ENCODE data around the gene SSH2. TPM values are rescaled to one million over a fixed set of nuclear protein-coding genes. Genes with fewer than 3 reads are reported as not detected.

SSH2 gene
- total RNA-seq, 1 donor from 2014 or later = 21.9 TPM

- Mint-ChIP-seq H3K36me3 (ENCODE audit: unreplicated experiment) (peaks cover 4% of the 10 kb centered on the region), H3K9me3 (ENCODE audit: unreplicated experiment) (no peaks in the 10 kb centered on the region), H3K27ac (ENCODE audit: unreplicated experiment) (peak overlapping the region; percentile 25), H3K4me1 (ENCODE audit: unreplicated experiment) (peaks cover 35% of the 10 kb centered on the region), H3K27me3 (ENCODE audit: unreplicated experiment) (no peaks in the 10 kb centered on the region), H3K4me3 (ENCODE audit: unreplicated experiment) (no peak overlapping the region)
- TF ChIP-seq CTCF (IDR thresholded peaks at IDR 0.05) = no peak
- no peak for DNase-seq (ENCODE audit: extremely low spot score, unreplicated experiment)
Observed at GRCh38 chr17:29710520-29710884, 219.5 kb downstream of the SSH2 start.

DNA sequence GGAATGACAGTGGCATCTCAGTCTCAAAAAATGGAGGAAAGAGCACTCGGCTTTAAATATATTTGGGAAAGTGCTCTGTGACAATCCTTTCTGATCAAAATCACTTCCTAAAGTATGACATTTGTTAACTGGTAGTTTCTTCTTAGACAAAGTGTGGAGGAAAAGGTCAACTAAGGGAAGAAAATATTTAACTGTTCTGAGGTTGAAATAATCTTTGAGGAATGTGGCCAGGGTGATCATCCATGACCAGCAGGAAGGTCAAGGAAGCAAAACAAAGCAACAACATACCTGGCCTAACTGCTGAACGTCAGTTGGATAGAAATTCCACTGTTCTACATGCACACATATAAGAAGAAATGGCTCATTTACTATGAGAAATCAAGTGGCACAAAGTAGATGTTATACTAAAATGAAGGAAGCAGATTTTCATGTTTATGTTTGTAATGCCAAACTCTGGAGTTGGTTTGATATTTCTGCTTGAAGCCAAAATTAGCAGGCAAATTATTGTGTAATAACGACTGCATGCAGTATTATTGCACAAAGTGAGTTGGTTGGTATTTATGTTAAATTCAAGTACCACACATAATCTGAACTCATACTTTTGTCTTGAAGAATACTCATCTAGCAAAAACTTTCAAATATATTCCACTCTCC lies 220.0 kb downstream of the SSH2 start:
- H3K36me3 Mint-ChIP-seq (ENCODE audit: unreplicated experiment) = peaks cover 4% of the 10 kb centered on the region
- DNase-seq (ENCODE audit: extremely low spot score, unreplicated experiment) = no peak
- H3K9me3 Mint-ChIP-seq (ENCODE audit: unreplicated experiment) = no peaks in the 10 kb centered on the region
- no peak overlapping the region for H3K4me3 Mint-ChIP-seq (ENCODE audit: unreplicated experiment)
- no peak for TF ChIP-seq CTCF (IDR thresholded peaks at IDR 0.05)
- H3K4me1 Mint-ChIP-seq (ENCODE audit: unreplicated experiment) = peaks cover 40% of the 10 kb centered on the region
- peak overlapping the region; percentile 25 for H3K27ac Mint-ChIP-seq (ENCODE audit: unreplicated experiment)
- H3K27me3 Mint-ChIP-seq (ENCODE audit: unreplicated experiment) = no peaks in the 10 kb centered on the region

DNA sequence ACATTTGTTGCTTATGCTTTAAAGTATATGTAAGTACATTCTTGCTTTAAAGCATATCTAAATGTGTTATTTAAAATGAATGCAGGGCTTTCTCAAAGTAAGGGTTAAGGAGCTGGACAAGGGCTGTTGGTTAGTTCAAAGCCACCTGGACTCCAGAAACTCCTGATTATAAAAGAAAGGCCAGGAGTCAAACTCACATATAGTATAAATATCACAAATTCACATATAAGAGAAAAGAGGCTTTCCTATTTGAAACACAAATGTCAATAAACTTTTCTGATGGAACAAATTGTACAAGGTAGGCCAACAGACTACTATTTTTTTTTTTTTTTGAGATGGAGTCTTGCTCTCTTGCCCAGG lies 222.8 kb downstream of the SSH2 start:
- TF ChIP-seq CTCF (IDR thresholded peaks at IDR 0.05) = no peak
- peaks cover 2% of the 10 kb centered on the region for H3K36me3 Mint-ChIP-seq (ENCODE audit: unreplicated experiment)
- peak overlapping the region; percentile 85 for H3K27ac Mint-ChIP-seq (ENCODE audit: unreplicated experiment)
- H3K27me3 Mint-ChIP-seq (ENCODE audit: unreplicated experiment) = no peaks in the 10 kb centered on the region
- DNase-seq (ENCODE audit: extremely low spot score, unreplicated experiment) = no peak
- no peaks in the 10 kb centered on the region for H3K9me3 Mint-ChIP-seq (ENCODE audit: unreplicated experiment)
- H3K4me3 Mint-ChIP-seq (ENCODE audit: unreplicated experiment) = no peak overlapping the region
- peaks cover 37% of the 10 kb centered on the region for H3K4me1 Mint-ChIP-seq (ENCODE audit: unreplicated experiment)

- H3K4me3 Mint-ChIP-seq (ENCODE audit: unreplicated experiment) = no peak overlapping the region
- DNase-seq (ENCODE audit: extremely low spot score, unreplicated experiment) = no peak
- peak overlapping the region; percentile 85 for H3K27ac Mint-ChIP-seq (ENCODE audit: unreplicated experiment)
- H3K4me1 Mint-ChIP-seq (ENCODE audit: unreplicated experiment) = peaks cover 32% of the 10 kb centered on the region
- TF ChIP-seq CTCF (IDR thresholded peaks at IDR 0.05) = no peak
- no peaks in the 10 kb centered on the region for H3K9me3 Mint-ChIP-seq (ENCODE audit: unreplicated experiment)
- peaks cover 2% of the 10 kb centered on the region for H3K36me3 Mint-ChIP-seq (ENCODE audit: unreplicated experiment)
- no peaks in the 10 kb centered on the region for H3K27me3 Mint-ChIP-seq (ENCODE audit: unreplicated experiment)
Observed at GRCh38 chr17:29706045-29706431, 224.0 kb downstream of the SSH2 start.

DNA sequence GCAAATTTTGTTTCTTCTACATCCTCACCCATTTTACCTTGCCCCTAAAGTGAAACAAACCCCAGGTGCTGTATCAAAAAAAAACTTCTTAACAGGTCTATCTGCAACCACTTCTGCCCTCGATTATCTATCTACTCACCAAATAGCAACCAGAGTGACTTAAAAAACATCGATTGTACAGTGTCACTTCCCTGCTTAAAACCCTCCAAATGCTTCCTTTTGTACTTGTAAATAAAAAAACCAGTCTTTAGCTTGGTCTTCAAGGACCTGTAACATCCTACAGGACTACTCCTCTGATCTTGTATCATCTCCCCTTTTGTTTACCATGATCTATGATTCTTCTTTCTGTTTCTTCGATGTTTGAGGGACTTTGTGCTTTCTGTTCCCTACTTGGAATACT lies 224.6 kb downstream of the SSH2 start:
- no peak for TF ChIP-seq CTCF (IDR thresholded peaks at IDR 0.05)
- no peaks in the 10 kb centered on the region for H3K27me3 Mint-ChIP-seq (ENCODE audit: unreplicated experiment)
- no peak for DNase-seq (ENCODE audit: extremely low spot score, unreplicated experiment)
- peaks cover 27% of the 10 kb centered on the region for H3K4me1 Mint-ChIP-seq (ENCODE audit: unreplicated experiment)
- H3K9me3 Mint-ChIP-seq (ENCODE audit: unreplicated experiment) = no peaks in the 10 kb centered on the region
- peak overlapping the region; percentile 85 for H3K27ac Mint-ChIP-seq (ENCODE audit: unreplicated experiment)
- H3K4me3 Mint-ChIP-seq (ENCODE audit: unreplicated experiment) = no peak overlapping the region
- peaks cover 4% of the 10 kb centered on the region for H3K36me3 Mint-ChIP-seq (ENCODE audit: unreplicated experiment)

Data from osteocyte (in vitro differentiated cells).